A549 treated with AZD9567 at 1 μM for 4 hours (cell line): Measurements from ENCODE around the gene SPATA9. TPM values are rescaled to one million over a fixed set of nuclear protein-coding genes. Genes with fewer than 3 reads are reported as not detected.

Experiments used
- total RNA-seq: library from RNA; stranded (reverse); fragments of 200-300 nt; extraction: Qiagen RNA extraction; gene quantifications from 5 replicates; pipeline ENCODE4 v1.2.3, GENCODE V29; 2022; ENCODE audit not compliant: insufficient read depth

SPATA9 gene
- 0.16 to 0.17 TPM in 2 of 5 replicates, not detected in the others for total RNA-seq

DNA sequence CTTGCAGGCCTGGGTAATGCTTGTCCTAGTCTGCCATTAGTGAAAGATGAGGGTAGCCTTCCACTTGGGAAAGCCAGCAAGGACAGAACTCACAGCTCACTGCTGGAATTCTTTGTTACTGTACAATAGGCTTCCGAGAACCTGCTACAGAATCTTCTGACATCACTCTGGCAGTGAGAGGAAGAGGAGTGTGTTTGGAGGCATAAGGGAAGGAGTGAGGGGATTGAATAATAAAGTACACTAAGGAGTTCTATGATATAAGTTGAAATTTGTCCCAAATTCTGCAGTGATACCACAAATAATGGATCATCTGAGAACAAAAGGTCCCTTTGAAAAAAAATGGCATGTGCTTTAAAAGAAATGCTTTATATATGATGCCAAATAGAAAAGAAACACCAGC, at the start of gene SPATA9:
Gene SPATA9, minus strand, starts transcription at position 101 of the 400 bp plus-strand sequence. CDS start 137 bp downstream, outside the sequence.

DNA sequence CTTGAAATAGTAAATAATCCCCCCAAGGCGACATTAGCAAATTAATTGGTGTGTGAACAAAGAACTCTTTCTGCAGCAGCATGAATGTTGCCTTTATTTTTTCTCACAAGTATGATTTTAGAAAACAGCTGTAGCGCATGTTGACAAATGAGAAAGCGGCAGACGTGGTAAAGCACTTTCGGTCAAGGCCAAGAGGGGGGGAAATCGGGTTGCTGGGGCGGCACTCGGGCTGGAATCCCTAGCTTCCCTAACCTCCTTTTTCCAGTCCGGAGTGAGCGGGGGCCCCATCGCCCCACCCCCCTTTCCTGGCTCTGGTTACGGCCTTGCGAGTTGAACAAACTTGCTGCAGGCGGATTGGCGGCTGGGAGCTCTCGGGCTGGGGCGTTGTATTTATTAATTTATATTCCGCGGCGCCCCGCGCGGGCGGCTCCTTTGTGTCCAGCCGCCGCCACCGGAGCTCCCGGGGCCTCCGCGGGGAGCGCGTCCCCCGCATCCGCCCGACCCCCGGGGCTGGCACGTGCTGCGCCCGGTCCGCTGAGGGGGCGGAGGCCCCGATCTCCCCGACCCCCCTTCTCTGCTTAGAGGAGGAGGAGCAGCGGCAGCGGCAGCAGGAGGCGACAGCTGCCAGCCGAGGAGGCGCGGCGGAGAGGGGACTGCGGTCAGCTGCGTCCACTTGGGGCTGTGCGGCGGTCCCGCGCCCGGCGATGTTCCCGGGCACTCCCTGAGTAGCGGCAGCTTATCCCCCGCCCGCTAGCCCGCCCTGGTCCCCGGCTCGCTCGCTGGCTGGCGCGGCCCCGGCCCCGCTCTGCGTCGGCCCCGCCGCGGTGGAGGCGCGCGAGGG, 48.2 kb upstream of the SPATA9 start, which contains the start of gene RHOBTB3:
Gene RHOBTB3, plus strand, starts transcription at position 607 of the 841 bp plus-strand sequence. CDS start 347 bp downstream, outside the sequence.

DNA sequence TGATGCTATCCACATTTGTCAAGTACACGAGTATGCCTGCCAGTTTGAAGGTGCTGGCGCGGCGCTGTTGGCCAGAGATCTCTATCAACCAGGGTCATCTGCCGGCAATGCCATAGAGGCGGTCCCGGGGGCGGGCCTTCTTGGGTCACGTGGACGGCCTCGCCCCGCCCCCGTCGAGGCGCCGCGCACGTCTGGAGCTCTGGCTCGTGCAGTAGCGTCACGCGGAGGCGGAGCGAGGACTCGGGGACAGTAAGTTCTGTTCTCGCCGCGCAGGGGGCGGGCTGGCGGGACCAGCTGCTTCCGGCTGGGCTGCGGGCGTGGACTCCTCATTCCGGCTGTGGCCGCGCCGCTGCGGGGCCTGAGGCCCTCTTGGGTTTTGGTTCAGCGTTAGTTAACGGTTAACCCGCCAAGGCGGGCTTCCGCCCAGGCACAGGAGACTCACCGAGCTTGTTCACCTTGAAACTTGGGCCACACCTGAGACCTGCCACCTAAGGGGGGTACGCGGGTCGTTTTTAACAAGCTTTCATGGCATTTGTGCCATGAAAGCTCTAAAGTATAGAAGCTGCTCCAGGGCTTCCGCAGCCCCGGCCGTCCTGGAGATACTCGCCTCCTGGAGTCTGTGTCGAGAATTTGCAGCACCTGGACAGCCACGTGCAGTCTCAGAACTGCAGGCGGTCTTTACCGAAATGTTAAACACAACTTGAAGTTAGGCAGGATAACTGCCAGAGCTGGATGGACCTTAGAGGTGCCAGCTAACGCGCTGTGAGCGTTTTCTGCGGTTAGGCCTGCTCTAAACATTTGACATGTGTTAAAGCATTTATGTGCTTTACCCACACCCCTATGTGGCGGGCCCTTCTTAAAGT, 36.0 kb downstream of the SPATA9 start, which contains the start of gene RFESD:
Gene RFESD, plus strand, starts transcription at position 209 of the 863 bp plus-strand sequence. CDS start 5,495 bp downstream, outside the sequence.

GRCh38 chr5:95620030-95620869, 62.5 kb downstream of the SPATA9 start, which contains the start of gene GPR150:
Gene GPR150, plus strand, starts transcription at chr5:95620087. Its CDS starts 189 bp downstream, at chr5:95620276.

Other genes with a start within 250 kb of the SPATA9 start
- 19.6 to 27.3 TPM (median 23.2 TPM) in 5 replicates for gene SKIC3, start 128.0 kb downstream of the SPATA9 start, total RNA-seq
- 5.7 to 8.4 TPM (median 7.4 TPM) in 5 replicates for gene ARSK, start 127.9 kb downstream of the SPATA9 start, total RNA-seq
- 0.10 to 0.97 TPM (median 0.20 TPM) in 5 replicates for gene GPR150, start 62.9 kb downstream of the SPATA9 start, total RNA-seq
- 1.6 to 2.5 TPM (median 2.0 TPM) in 5 replicates for gene RFESD, start 36.2 kb downstream of the SPATA9 start, total RNA-seq
- gene RHOBTB3, start 48.3 kb upstream of the SPATA9 start, total RNA-seq: 6.6 to 10.0 TPM (median 9.6 TPM) in 5 replicates
- gene GLRX, start 139.7 kb upstream of the SPATA9 start, total RNA-seq: 59.4 to 78.4 TPM (median 67.6 TPM) in 5 replicates